H1 (cell line): ENCODE measurements around the gene OR2AG2. TPM values are rescaled to one million over a fixed set of nuclear protein-coding genes. Genes with fewer than 3 reads are reported as not detected.

Source experiments
- CTCF ChIA-PET: fragments of 300-600 bp; sonication (Branson Sonifier 250); formaldehyde crosslinking; loops from one replicate; lab custom pipeline; 2021; ENCODE audit not compliant: partially characterized antibody; lab: Charles Lee
- POLR2A ChIA-PET: fragments of 300-600 bp; sonication (Branson Sonifier 250); formaldehyde crosslinking; loops from one replicate; lab custom pipeline; 2021; ENCODE audit warnings: inconsistent platforms; ENCODE audit not compliant: partially characterized antibody; lab: Charles Lee
- DNase-seq, 2 experiments: peaks; one replicate each; pipeline versions ENCODE4 v3.0.0 to v3.0.0-alpha.2; 2010 to 2022; ENCODE audit warnings: low spot score in 2 of 2, low read depth in 1 of 2, mixed read lengths in 1 of 2
- FAIRE-seq: peaks from 2 replicates; lab custom pipeline; 2011; peaks lifted over from hg19 to GRCh38; lab: Jason Lieb, UNC
- H2AFZ ChIP-seq: 2 replicates; pipeline ENCODE4 v1.8.1; 2012; ENCODE audit warnings: low read length, inconsistent platforms
- H2AK5ac ChIP-seq: 2 replicates; pipeline ENCODE4 v1.6.1; 2013; ENCODE audit warnings: low read depth, low read length
- H2BK120ac ChIP-seq: replicated peaks from 2 replicates; pipeline ENCODE3; 2013; ENCODE audit warnings: low read depth, low read length, inconsistent platforms
- H2BK12ac ChIP-seq: 2 replicates; pipeline ENCODE4 v1.6.1; 2013; ENCODE audit warnings: low read depth, low read length
- H2BK15ac ChIP-seq: 2 replicates; pipeline ENCODE4 v1.6.1; 2013; ENCODE audit warnings: low read length
- H2BK20ac ChIP-seq: 2 replicates; pipeline ENCODE4 v1.6.1; 2013; ENCODE audit warnings: low read length
- H2BK5ac ChIP-seq: 2 replicates; pipeline ENCODE4 v1.6.1; 2013; ENCODE audit warnings: low read depth, low read length
- H3K14ac ChIP-seq: 2 replicates; pipeline ENCODE4 v1.6.1; 2013; ENCODE audit warnings: inconsistent platforms; ENCODE audit not compliant: insufficient read length
- H3K18ac ChIP-seq: 2 replicates; pipeline ENCODE4 v1.6.1; 2013; ENCODE audit warnings: low read length; ENCODE audit errors: extremely low read depth
- H3K23ac ChIP-seq: 2 replicates; pipeline ENCODE4 v1.6.1; 2013; ENCODE audit warnings: inconsistent platforms; ENCODE audit not compliant: insufficient read length
- H3K23me2 ChIP-seq: 2 replicates; pipeline ENCODE4 v1.6.1; 2013; ENCODE audit warnings: low read depth, low read length
- H3K27ac ChIP-seq: 2 replicates; pipeline ENCODE4 v1.6.1; 2011; ENCODE audit warnings: low read depth, low read length, inconsistent platforms
- H3K27me3 ChIP-seq, 4 experiments: replicated peaks in 1 of 4; 1 replicate in 1 of 4; 2 replicates in 3 of 4; pipeline versions ENCODE4 v1.6.1 to v1.8.1; 2011 to 2013; ENCODE audit warnings: low read length in 3 of 4, mild to moderate bottlenecking in 3 of 4, inconsistent platforms in 2 of 4, mixed read lengths in 2 of 4, moderate library complexity in 1 of 4; ENCODE audit not compliant: control insufficient read depth in 3 of 4, insufficient read depth in 3 of 4; ENCODE audit errors: extremely low read depth in 1 of 4
- H3K36me3 ChIP-seq, 4 experiments: 2 replicates each; pipeline versions ENCODE4 v1.6.1 to v1.8.1; 2011 to 2013; ENCODE audit warnings: mild to moderate bottlenecking in 4 of 4, low read length in 3 of 4, moderate library complexity in 2 of 4, control low read depth in 1 of 4, inconsistent platforms in 1 of 4; ENCODE audit not compliant: insufficient read depth in 4 of 4, control insufficient read depth in 2 of 4
- H3K4ac ChIP-seq: replicated peaks from 2 replicates; pipeline ENCODE3; 2013; ENCODE audit warnings: low read length, low read depth, mixed read lengths, inconsistent platforms; ENCODE audit not compliant: insufficient read length
- H3K4me1 ChIP-seq, 4 experiments: replicated peaks in 1 of 4; 1 replicate in 1 of 4; 2 replicates in 3 of 4; pipeline versions ENCODE4 v1.6.1 to v1.8.1; 2011 to 2013; ENCODE audit warnings: low read length in 3 of 4, inconsistent platforms in 2 of 4, mixed read lengths in 1 of 4; ENCODE audit not compliant: insufficient read depth in 4 of 4, control insufficient read depth in 3 of 4
- H3K4me2 ChIP-seq, 2 experiments: 2 replicates each; pipeline versions ENCODE4 v1.6.1 to v1.8.1; 2011 to 2013; ENCODE audit warnings: low read depth in 2 of 2, low read length in 2 of 2, control low read depth in 1 of 2, inconsistent platforms in 1 of 2, mild to moderate bottlenecking in 1 of 2; ENCODE audit not compliant: insufficient read depth in 1 of 2
- H3K4me3 ChIP-seq, 4 experiments: fragments of 200-600, 300-600 bp in 1 of 4; sonication (generic), shearing (Covaris generic), sonication (Bioruptor Twin) in 1 of 4; 2 replicates each; pipeline versions ENCODE4 v1.5.1 to v1.8.1; 2011 to 2016; ENCODE audit warnings: low read length in 4 of 4, low read depth in 3 of 4, control low read depth in 2 of 4, inconsistent platforms in 2 of 4, mild to moderate bottlenecking in 2 of 4, mixed read lengths in 1 of 4, moderate library complexity in 1 of 4; ENCODE audit not compliant: insufficient read depth in 2 of 4; ENCODE audit errors: extremely low read depth in 1 of 4
- H3K56ac ChIP-seq: replicated peaks from 2 replicates; pipeline ENCODE3; 2013; ENCODE audit warnings: low read depth, mild to moderate bottlenecking, mixed read lengths, low read length, inconsistent platforms; ENCODE audit not compliant: insufficient read length
- H3K79me1 ChIP-seq: 2 replicates; pipeline ENCODE4 v1.6.1; 2013; ENCODE audit warnings: low read depth, low read length, control low read depth
- H3K79me2 ChIP-seq, 2 experiments: 2 replicates each; pipeline versions ENCODE4 v1.6.1 to v1.8.1; 2012 to 2013; ENCODE audit warnings: low read length in 2 of 2, mild to moderate bottlenecking in 2 of 2, inconsistent platforms in 1 of 2; ENCODE audit not compliant: insufficient read depth in 2 of 2, control insufficient read depth in 1 of 2
- H3K9ac ChIP-seq, 4 experiments: replicated peaks in 1 of 4; 1 replicate in 1 of 4; 2 replicates in 3 of 4; pipeline versions ENCODE4 v1.6.1 to v1.8.1; 2011 to 2013; ENCODE audit warnings: low read depth in 3 of 4, low read length in 3 of 4, control low read depth in 2 of 4, mild to moderate bottlenecking in 2 of 4, moderate library complexity in 2 of 4, inconsistent platforms in 1 of 4; ENCODE audit errors: extremely low read depth in 1 of 4
- H3K9me3 ChIP-seq, 2 experiments: 2 replicates each; pipeline versions ENCODE4 v1.6.1 to v1.8.1; 2012 to 2013; ENCODE audit warnings: mild to moderate bottlenecking in 2 of 2, moderate library complexity in 2 of 2, control low read depth in 1 of 2, inconsistent platforms in 1 of 2, low read depth in 1 of 2, low read length in 1 of 2, mixed read lengths in 1 of 2; ENCODE audit not compliant: insufficient read depth in 2 of 2
- H4K20me1 ChIP-seq, 2 experiments: replicated peaks in 1 of 2; 2 replicates each; pipeline versions ENCODE3 to v1.8.1; 2011 to 2013; ENCODE audit warnings: inconsistent platforms in 2 of 2, low read length in 2 of 2, mild to moderate bottlenecking in 1 of 2; ENCODE audit not compliant: insufficient read depth in 2 of 2, control insufficient read depth in 1 of 2
- H4K5ac ChIP-seq: 2 replicates; pipeline ENCODE4 v1.6.1; 2013; ENCODE audit warnings: low read length, low read depth, mixed read lengths, inconsistent platforms; ENCODE audit not compliant: insufficient read length
- H4K8ac ChIP-seq: 2 replicates; pipeline ENCODE4 v1.8.0; 2013; ENCODE audit warnings: mild to moderate bottlenecking, moderate library complexity, low read length, inconsistent platforms; ENCODE audit not compliant: insufficient read depth; ENCODE audit errors: extremely low read depth
- H4K91ac ChIP-seq: replicated peaks from 2 replicates; pipeline ENCODE3; 2013; ENCODE audit warnings: low read length, mixed read lengths, inconsistent platforms; ENCODE audit not compliant: insufficient read length
- CREB1 ChIP-seq: IDR thresholded peaks from 2 replicates; pipeline ENCODE4 v1.6.1; 2012; ENCODE audit warnings: inconsistent platforms
- CTCF ChIP-seq, 3 experiments: IDR thresholded peaks; 1 replicate in 2 of 3; 2 replicates in 1 of 3; pipeline versions ENCODE4 v1.5.1 to v1.6.1; 2011; ENCODE audit warnings: low read length in 3 of 3, mild to moderate bottlenecking in 3 of 3, inconsistent platforms in 2 of 3, low read depth in 1 of 3, moderate library complexity in 1 of 3; ENCODE audit not compliant: insufficient read depth in 1 of 3; ENCODE audit errors: control extremely low read depth in 1 of 3
- E2F6 ChIP-seq: IDR thresholded peaks from 2 replicates; pipeline ENCODE4 v1.6.1; 2012; ENCODE audit warnings: inconsistent platforms
- RAD21 ChIP-seq, 2 experiments: IDR thresholded peaks in 1 of 2; conservative IDR thresholded peaks in 1 of 2; 2 replicates each; pipeline ENCODE4 v1.6.1; 2011; ENCODE audit warnings: low read depth in 2 of 2, low read length in 2 of 2, improper control_type of control experiment in 1 of 2, inconsistent platforms in 1 of 2, mild to moderate bottlenecking in 1 of 2, moderate library complexity in 1 of 2
- SIN3A ChIP-seq, 2 experiments: IDR thresholded peaks in 1 of 2; conservative IDR thresholded peaks in 1 of 2; 2 replicates each; pipeline ENCODE4 v1.6.1; 2011 to 2012; ENCODE audit warnings: low read length in 2 of 2, improper control_type of control experiment in 1 of 2, low read depth in 1 of 2, mild to moderate bottlenecking in 1 of 2
- TAF1 ChIP-seq: IDR thresholded peaks from 2 replicates; pipeline ENCODE4 v1.6.1; 2011; ENCODE audit warnings: mild to moderate bottlenecking, low read depth, low read length
- USF2 ChIP-seq: IDR thresholded peaks from 2 replicates; pipeline ENCODE4 v1.6.1; 2011; ENCODE audit warnings: low read length, improper control_type of control experiment
- WGBS, 2 experiments: shearing (Covaris generic) in 1 of 2; methylation state at CpG; one replicate each; pipeline versions ENCODE4 v1.1.6 to v1.1.7; 2013 to 2015; ENCODE audit warnings: low lambda C conversion rate in 2 of 2, mixed read lengths in 2 of 2, inconsistent platforms in 1 of 2, low coverage in 1 of 2, missing lambda C conversion rate in 1 of 2; ENCODE audit not compliant: insufficient replicate concordance in 2 of 2, insufficient coverage in 1 of 2, insufficient read length in 1 of 2; ENCODE audit errors: extremely low coverage in 1 of 2, missing lambda C conversion rate in 1 of 2; 5-methylcytosine and 5-hydroxymethylcytosine counted together
- polyA plus RNA-seq, 7 experiments: library from polyadenylated mRNA; depleted of rRNA in 3 of 7; stranded (reverse) in 5 of 7; unstranded in 2 of 7; fragments of >200 nt in 5 of 7; fragments of 200-250 nt in 2 of 7; gene quantifications; 1 replicate in 5 of 7; 2 replicates in 1 of 7; 4 replicates in 1 of 7; pipeline versions ENCODE4 v1.2.1 to v1.2.3, GENCODE V29; 2011 to 2013; ENCODE audit warnings: missing spikeins in 2 of 7, mixed read lengths in 2 of 7
- total RNA-seq: library from RNA; stranded (reverse); fragmentation: NEBNext Ultra II Directional; extraction: Animal tissue kit (Norgen Biotek cat#: 25700); gene quantifications from 2 replicates; pipeline ENCODE4 v1.2.1, GENCODE V29; 2021

OR2AG2 gene
- total and polyA plus RNA-seq, 2 of the 8 experiments (the other 6 are each of a cell fraction or from before 2014, with no cell fraction given): 0.22 to 0.74 TPM

- Histone ChIP-seq H3K4ac (no peak overlapping the region), H3K79me2 (no peaks in the 10 kb centered on the region), H4K5ac (no peak overlapping the region), H3K9me3 (no peaks in the 10 kb centered on the region), H2BK20ac (no peak overlapping the region), H2BK5ac (no peak overlapping the region), H3K79me1 (no peaks in the 10 kb centered on the region), H3K27ac (no peak overlapping the region), H4K8ac (no peak overlapping the region), H3K4me2 (no peak overlapping the region), H4K20me1 (no peaks in the 10 kb centered on the region), H2BK120ac (no peak overlapping the region), H3K56ac (no peak overlapping the region), H4K91ac (no peak overlapping the region), H3K27me3 (no peaks in the 10 kb centered on the region), H3K4me3 (no peak overlapping the region), H2BK12ac (no peak overlapping the region), H3K18ac (no peak overlapping the region), H2AFZ (no peak overlapping the region), H3K14ac (no peak overlapping the region), H3K36me3 (no peaks in the 10 kb centered on the region), H3K23ac (no peak overlapping the region), H3K4me1 (no peaks in the 10 kb centered on the region; a peak in 1 of 7 replicates), H3K9ac (no peak overlapping the region), H2AK5ac (no peak overlapping the region), H2BK15ac (no peak overlapping the region), H3K23me2 (no peaks in the 10 kb centered on the region)
- ChIA-PET CTCF (interaction anchor here (0.6 to 3.2 kb wide), 56 partner anchors 9 to 1278 kb away, joined by 3 to 34 read pairs (median 4); partner anchors contain the start of genes NLRP14, OR2AG1, OR2AG2 and ZNF214), POLR2A (interaction anchor here (1.3 kb wide), 1 partner anchor 208 kb away, joined by 3 read pairs; the partner anchor contains the start of genes NLRP14 and ZNF214)
- FAIRE-seq (peak; percentile 91), DNase-seq (no peak)
- WGBS, 2 experiments: 28% methylated on average over 6 of the region's 6 CpGs; no CpG with 5 or more reads in 1 of the 2 experiments
- TF ChIP-seq E2F6 (peak; percentile 92), TAF1 (no peak), SIN3A (conservative IDR thresholded peaks at IDR 0.05 in 1 of 2, IDR thresholded peaks at IDR 0.05 in 1 of 2; ENCODE audit: low read depth in 1 of 2, low read length in 2 of 2) (peak in 1 of 2 experiments; percentile 77; a peak in 1 of 4 replicates), USF2 (no peak), RAD21 (IDR thresholded peaks at IDR 0.05 in 1 of 2, conservative IDR thresholded peaks at IDR 0.05 in 1 of 2; ENCODE audit: low read depth in 2 of 2, low read length in 2 of 2) (peak; percentile 70 to 79), CREB1 (peak; percentile 41; the same call in 1 of the 2 replicates), CTCF (IDR thresholded peaks at IDR 0.05; ENCODE audit: control extremely low read depth in 1 of 3, insufficient read depth in 1 of 3, low read depth in 1 of 3, low read length in 3 of 3) (peak; percentile 11 to 92 (median 77))
Measured at GRCh38 chr11:6812390-6813005, 40.7 kb upstream of the OR2AG2 start.
